Measurements from ENCODE around the gene HACD4.

GRCh38 chr9:20996809-20997208 lies 34.6 kb downstream of the HACD4 start:
- TF ChIP-seq CTCF (IDR thresholded peaks at IDR 0.05) (no peak), POLR2A (IDR thresholded peaks at IDR 0.05) (no peak)
